GM12878 (cell line): Measurements from ENCODE around the gene NAT14. TPM values are rescaled to one million over a fixed set of nuclear protein-coding genes. Genes with fewer than 3 reads are reported as not detected.

ENCODE experiments used
- ATAC-seq: fragments of 200-7000 bp; cut with Tn5 transposase; 3 replicates; pipeline ENCODE4 v1.9.1; 2020; ENCODE audit warnings: mild to moderate bottlenecking, moderate library complexity
- BruUV-seq: library from RNA; stranded (reverse); fragments of 400-500 nt; replicated peaks from 2 replicates; lab custom pipeline; 2021; lab: Mats Ljungman, UMichigan
- CTCF ChIA-PET: fragments of 300-600 bp; sonication (Branson Sonifier 250); formaldehyde crosslinking; extraction: SDS; loops from one replicate; lab custom pipeline; 2021; ENCODE audit warnings: inconsistent platforms; lab: Yijun Ruan, JAX
- POLR2A ChIA-PET: fragments of 350-600 bp; formaldehyde crosslinking; extraction: SDS; loops from one replicate; lab custom pipeline; 2021; ENCODE audit warnings: inconsistent platforms; lab: Charles Lee
- RAD21 ChIA-PET: fragments of 300-600 bp; sonication (Branson Sonifier 250); formaldehyde crosslinking; loops from one replicate; lab custom pipeline; 2023; ENCODE audit warnings: antibody characterized with exemption; ENCODE audit not compliant: unreplicated experiment; lab: Charles Lee
- SMC1A ChIA-PET: fragments of 300-600 bp; sonication (Branson Sonifier 250); formaldehyde crosslinking; loops from one replicate; lab custom pipeline; 2023; ENCODE audit not compliant: unreplicated experiment, uncharacterized antibody; lab: Charles Lee
- DNase-seq: peaks from one replicate; pipeline ENCODE4 v3.0.0-alpha.2; 2011; ENCODE audit warnings: low read depth, low spot score
- FAIRE-seq: peaks from 3 replicates; lab custom pipeline; 2011; peaks lifted over from hg19 to GRCh38; lab: Jason Lieb, UNC
- H2AFZ ChIP-seq: 2 replicates; pipeline ENCODE4 v1.6.0; 2011; ENCODE audit warnings: low read depth, low read length, control low read depth; ENCODE audit not compliant: control insufficient read depth
- H3K27ac ChIP-seq: 2 replicates; pipeline ENCODE4 v1.5.1; 2011; ENCODE audit warnings: control low read depth; ENCODE audit not compliant: control insufficient read depth, insufficient read depth
- H3K27me3 ChIP-seq, 2 experiments: replicated peaks in 1 of 2; 2 replicates each; pipeline versions ENCODE4 v1.6.0 to v1.6.1; 2011; ENCODE audit warnings: low read length in 1 of 2; ENCODE audit not compliant: control insufficient read depth in 2 of 2, insufficient read depth in 2 of 2
- H3K36me3 ChIP-seq, 2 experiments: 2 replicates each; pipeline ENCODE4 v1.5.1; 2011; ENCODE audit warnings: low read length in 1 of 2; ENCODE audit not compliant: control insufficient read depth in 2 of 2, insufficient read depth in 2 of 2
- H3K4me1 ChIP-seq: 2 replicates; pipeline ENCODE4 v1.6.1; 2011; ENCODE audit warnings: mild to moderate bottlenecking, low read length, moderate library complexity, mixed read lengths; ENCODE audit not compliant: control insufficient read depth, insufficient read depth
- H3K4me2 ChIP-seq: 2 replicates; pipeline ENCODE4 v1.6.0; 2011; ENCODE audit warnings: control low read depth; ENCODE audit not compliant: control insufficient read depth, insufficient read depth
- H3K4me3 ChIP-seq: fragments of 200-600 bp; sonication (generic); 2 replicates; pipeline ENCODE4 v1.5.1; 2016
- H3K79me2 ChIP-seq: 2 replicates; pipeline ENCODE4 v1.6.0; 2011; ENCODE audit warnings: low read length; ENCODE audit not compliant: control insufficient read depth, insufficient read depth
- H3K9ac ChIP-seq: 2 replicates; pipeline ENCODE4 v1.8.0; 2011; ENCODE audit warnings: low read length, control low read depth, mixed read lengths; ENCODE audit not compliant: control insufficient read depth, insufficient read depth
- H3K9me3 ChIP-seq: replicated peaks from 3 replicates; pipeline ENCODE4 v1.5.1; 2011; ENCODE audit warnings: mild to moderate bottlenecking, low read length; ENCODE audit not compliant: control insufficient read depth, insufficient read depth
- H4K20me1 ChIP-seq: 2 replicates; pipeline ENCODE4 v1.6.0; 2011; ENCODE audit not compliant: control insufficient read depth, insufficient read depth
- BHLHE40 ChIP-seq, 2 experiments: fragments of 450-650 bp in 1 of 2; IDR thresholded peaks; 2 replicates each; pipeline ENCODE4 v1.6.1; 2011 to 2017; ENCODE audit warnings: low read depth in 2 of 2, borderline replicate concordance in 1 of 2, improper control_type of control experiment in 1 of 2, low read length in 1 of 2, mild to moderate bottlenecking in 1 of 2
- CBFB ChIP-seq: IDR thresholded peaks from 2 replicates; pipeline ENCODE4 v1.6.1; 2016; ENCODE audit warnings: antibody characterized with exemption, low read depth
- CHD4 ChIP-seq: fragments of 200-600 bp; sonication (generic); IDR thresholded peaks from 2 replicates; pipeline ENCODE4 v1.6.1; 2016; ENCODE audit warnings: mild to moderate bottlenecking
- CREB1 ChIP-seq: IDR thresholded peaks from 2 replicates; pipeline ENCODE4 v1.6.1; 2012; ENCODE audit warnings: low read depth, mild to moderate bottlenecking, inconsistent platforms
- IKZF1 ChIP-seq: fragments of 450-650 bp; conservative IDR thresholded peaks from 2 replicates; pipeline ENCODE4 v1.6.1; 2017; ENCODE audit warnings: antibody characterized with exemption, mild to moderate bottlenecking
- NFXL1 ChIP-seq: fragments of 450-650 bp; IDR thresholded peaks from 2 replicates; pipeline ENCODE4 v1.6.1; 2017; ENCODE audit warnings: antibody characterized with exemption, mild to moderate bottlenecking, borderline replicate concordance
- NKRF ChIP-seq: fragments of 450-650 bp; conservative IDR thresholded peaks from 2 replicates; pipeline ENCODE4 v1.6.1; 2017; ENCODE audit warnings: mild to moderate bottlenecking, moderate library complexity
- NR2C2 ChIP-seq: IDR thresholded peaks from 2 replicates; pipeline ENCODE4 v1.6.1; 2011; ENCODE audit warnings: borderline replicate concordance, low read depth; ENCODE audit not compliant: control insufficient read depth, insufficient read length
- NRF1 ChIP-seq: conservative IDR thresholded peaks from 2 replicates; pipeline ENCODE4 v1.6.1; 2011; ENCODE audit warnings: mild to moderate bottlenecking, low read depth, low read length, improper control_type of control experiment
- PKNOX1 ChIP-seq: fragments of 450-650 bp; IDR thresholded peaks from 2 replicates; pipeline ENCODE4 v1.6.1; 2016; ENCODE audit warnings: mild to moderate bottlenecking
- POLR2A ChIP-seq: IDR thresholded peaks from 2 replicates; pipeline ENCODE4 v1.6.1; 2011; ENCODE audit warnings: low read depth, mild to moderate bottlenecking, low read length
- POU2F2 ChIP-seq: IDR thresholded peaks from 3 replicates; pipeline ENCODE4 v1.6.1; 2011; ENCODE audit warnings: low read depth, mild to moderate bottlenecking, low read length, borderline replicate concordance
- RB1 ChIP-seq: fragments of 450-650 bp; formaldehyde crosslinking; IDR thresholded peaks from 2 replicates; pipeline ENCODE4 v1.6.1; 2017; ENCODE audit warnings: mild to moderate bottlenecking, borderline replicate concordance
- RELB ChIP-seq: fragments of 450-650 bp; IDR thresholded peaks from 2 replicates; pipeline ENCODE4 v1.6.1; 2017; ENCODE audit warnings: low read depth, mild to moderate bottlenecking, moderate library complexity
- SRF ChIP-seq, 2 experiments: IDR thresholded peaks; 2 replicates each; pipeline ENCODE4 v1.6.1; 2011; ENCODE audit warnings: low read depth in 2 of 2, low read length in 2 of 2, mild to moderate bottlenecking in 1 of 2, moderate library complexity in 1 of 2
- WRNIP1 ChIP-seq: IDR thresholded peaks from 2 replicates; pipeline ENCODE4 v1.6.1; 2011; ENCODE audit warnings: low read depth, low read length, improper control_type of control experiment, borderline replicate concordance
- ZSCAN29 ChIP-seq: fragments of 450-650 bp; IDR thresholded peaks from 2 replicates; pipeline ENCODE4 v1.6.1; 2017; ENCODE audit warnings: mild to moderate bottlenecking, moderate library complexity
- WGBS: methylation state at CpG from one replicate; pipeline ENCODE4 v1.1.6; 2016; ENCODE audit warnings: low lambda C conversion rate; ENCODE audit not compliant: insufficient replicate concordance, insufficient coverage; ENCODE audit errors: missing lambda C conversion rate; 5-methylcytosine and 5-hydroxymethylcytosine counted together
- in situ Hi-C: fragments of 300-500 bp; cut with MboI; formaldehyde crosslinking; loops from 9 replicates; pipeline ENCODE4 v1.14.3; 2018; ENCODE audit warnings: mixed read lengths
- intact Hi-C: fragments of 100-400 bp; cut with micrococcal nuclease; formaldehyde crosslinking; loops from one replicate; pipeline ENCODE4 v1.14.2; 2022; ENCODE audit not compliant: unreplicated experiment
- polyA plus RNA-seq, 11 experiments: library from polyadenylated mRNA; depleted of rRNA in 4 of 11; unstranded in 6 of 11; stranded (reverse) in 5 of 11; fragments of >200 nt; fragmentation: Nextera tagmentation in 4 of 11; fragmentation: Illumina TruSeq in 1 of 11; extraction: Ambion mirVana in 4 of 11; extraction: Trizol in 1 of 11; gene quantifications; 1 replicate in 1 of 11; 2 replicates in 10 of 11; pipeline versions ENCODE4 v1.2.1 to v1.2.3, GENCODE V29; 2011 to 2016; ENCODE audit warnings: inconsistent platforms in 2 of 11, missing spikeins in 2 of 11, low read depth in 1 of 11
- total RNA-seq, 4 experiments: library from RNA; depleted of rRNA in 3 of 4; stranded (reverse); fragments of >200 nt in 3 of 4; fragmentation: Illumina TruSeq in 1 of 4; extraction: Trizol in 1 of 4; gene quantifications; 2 replicates each; pipeline versions ENCODE4 v1.2.1 to v1.2.3, GENCODE V29; 2013 to 2021

Gene NAT14
- total and polyA plus RNA-seq, 10 of the 15 experiments (the other 5 are each of a cell fraction or from before 2014, with no cell fraction given), result 0.87 to 23.6 (median 9.7) TPM

- no peak for TF ChIP-seq NKRF
- no peak for TF ChIP-seq RELB
- TF ChIP-seq PKNOX1, result no peak
- TF ChIP-seq POLR2A, result no peak
- no peak for TF ChIP-seq ZSCAN29
- no peak for TF ChIP-seq IKZF1
- TF ChIP-seq NR2C2, result no peak
- no peak for TF ChIP-seq CBFB
- no peak for TF ChIP-seq CREB1
- TF ChIP-seq BHLHE40 (IDR thresholded peaks at IDR 0.05; ENCODE audit: borderline replicate concordance in 1 of 2, low read depth in 2 of 2, low read length in 1 of 2), result no peak
- no peak for TF ChIP-seq NRF1
- TF ChIP-seq SRF (IDR thresholded peaks at IDR 0.05; ENCODE audit: low read depth in 2 of 2, low read length in 2 of 2), result no peak
- TF ChIP-seq CHD4, result no peak
- no peak for TF ChIP-seq WRNIP1
- no peak for TF ChIP-seq RB1
- TF ChIP-seq NFXL1, result no peak
- TF ChIP-seq POU2F2, result no peak
- TF ChIP-seq, all 136 proteins: peak for 0
- no peak for ATAC-seq
- Histone ChIP-seq H3K4me3 (no peak overlapping the region), H4K20me1 (no peaks in the 10 kb centered on the region), H3K27ac (no peak overlapping the region), H3K79me2 (no peaks in the 10 kb centered on the region), H3K36me3 (no peaks in the 10 kb centered on the region), H3K4me1 (no peaks in the 10 kb centered on the region), H3K4me2 (no peak overlapping the region), H3K9ac (no peak overlapping the region), H2AFZ (no peak overlapping the region), H3K9me3 (no peaks in the 10 kb centered on the region; the same call in 2 of the 3 replicates), H3K27me3 (no peaks in the 10 kb centered on the region)
- intact Hi-C loops (no loop called here), in situ Hi-C loops (no loop called here)
- FAIRE-seq, result no peak
- POLR2A ChIA-PET, result no interaction called here
- RAD21 ChIA-PET, result no interaction called here
- 40% methylated on average over 29 of the region's 29 CpGs for WGBS
- no TSS peak for BruUV-seq
- CTCF ChIA-PET, result no interaction called here
- SMC1A ChIA-PET, result no interaction called here
- no peak for DNase-seq
Measured at GRCh38 chr19:55525289-55526101, 40.5 kb downstream of the NAT14 start.
